ENCODE results near the gene SERPINA12. TPM values are rescaled to one million over a fixed set of nuclear protein-coding genes. Genes with fewer than 3 reads are reported as not detected.
A peak's percentile ranks its signal among the peaks of the same experiment; 100 is the strongest.

SERPINA12 gene
- total RNA-seq, 1 experiment from 2014 or later = not detected

DNA sequence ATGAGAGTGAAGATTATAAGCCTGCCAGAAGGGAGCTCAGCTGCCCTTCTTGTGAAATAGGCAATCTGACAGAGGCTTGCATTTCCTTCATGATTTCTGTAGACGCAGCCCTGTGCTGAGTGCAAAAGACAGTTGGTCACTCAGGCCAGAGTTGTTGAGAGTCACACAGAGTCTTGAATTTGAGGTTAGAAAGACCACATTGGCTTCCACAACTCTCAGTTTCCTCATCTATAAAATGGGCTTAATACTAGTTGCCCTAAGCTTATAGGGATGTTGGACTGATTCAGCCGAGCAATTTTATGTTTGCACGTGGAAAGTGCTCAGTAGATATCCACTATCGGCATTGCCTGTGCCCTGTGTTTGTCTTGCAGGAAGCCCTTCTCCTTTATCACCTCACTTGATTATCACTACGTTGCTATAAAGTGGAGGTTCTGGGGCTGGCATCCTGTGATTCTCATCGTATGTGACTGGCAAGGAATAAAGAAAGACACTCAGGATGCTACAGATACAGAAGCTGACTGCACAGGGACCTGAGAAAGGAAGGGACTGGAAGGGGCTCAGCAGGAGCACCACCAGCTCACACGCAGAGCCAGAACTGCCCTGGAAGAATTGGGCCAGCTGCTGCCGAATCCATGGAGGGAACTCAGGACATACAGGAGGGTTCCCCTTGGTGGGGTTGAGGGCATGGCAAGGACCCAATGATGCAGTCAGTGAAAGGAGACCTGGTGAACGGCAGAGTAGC is 32.1 kb upstream of the SERPINA12 start:
- Histone ChIP-seq H3K36me3 (no peaks in the 10 kb centered on the region), H3K9me3 (no peaks in the 10 kb centered on the region)

DNA sequence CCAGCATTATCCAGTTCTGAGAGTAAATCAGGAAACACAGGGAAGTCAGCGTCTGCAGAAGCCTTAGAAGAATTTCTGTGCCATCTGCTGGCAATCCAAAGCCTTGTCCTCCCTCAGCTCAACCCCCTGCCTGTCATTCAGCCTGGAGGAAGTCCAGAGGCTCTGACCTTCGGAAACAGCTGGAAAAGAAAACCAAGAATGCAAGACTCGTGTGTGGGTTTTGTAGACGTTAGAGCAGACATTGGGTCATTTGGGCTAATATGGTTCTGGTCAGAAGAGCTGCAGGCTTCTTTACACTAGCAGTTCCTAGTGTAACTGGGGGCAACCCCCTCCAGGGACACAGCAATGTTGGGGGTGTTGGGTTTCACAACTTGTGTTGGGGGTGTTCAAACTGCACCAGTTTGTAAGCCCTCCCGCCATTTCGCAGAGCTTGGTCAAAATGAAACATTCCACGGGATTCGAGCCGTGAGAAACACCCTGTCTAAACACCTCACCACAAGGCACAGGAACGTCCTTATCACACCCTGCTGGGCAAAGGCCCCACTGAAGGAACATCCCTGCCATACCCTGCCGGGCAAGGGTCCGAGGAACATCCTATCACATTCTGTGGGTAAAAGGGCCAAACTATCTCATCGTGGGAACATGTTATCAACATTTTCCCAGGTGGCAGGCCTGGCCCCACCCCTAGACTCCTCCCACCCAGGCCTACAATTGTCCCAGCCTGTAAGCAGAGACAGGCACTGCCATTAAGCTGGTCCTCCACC is 30.9 kb upstream of the SERPINA12 start:
- Histone ChIP-seq H3K36me3 (no peaks in the 10 kb centered on the region), H3K9me3 (no peaks in the 10 kb centered on the region), H3K4me3 (no peak overlapping the region), H3K27me3 (no peaks in the 10 kb centered on the region)
- DNase-seq = no peak

More for the DNA sequence above, 32.1 kb upstream of the SERPINA12 start:
- no peak overlapping the region for H3K4me3 ChIP-seq
- no peak for DNase-seq
- H3K27me3 ChIP-seq = no peaks in the 10 kb centered on the region

DNA sequence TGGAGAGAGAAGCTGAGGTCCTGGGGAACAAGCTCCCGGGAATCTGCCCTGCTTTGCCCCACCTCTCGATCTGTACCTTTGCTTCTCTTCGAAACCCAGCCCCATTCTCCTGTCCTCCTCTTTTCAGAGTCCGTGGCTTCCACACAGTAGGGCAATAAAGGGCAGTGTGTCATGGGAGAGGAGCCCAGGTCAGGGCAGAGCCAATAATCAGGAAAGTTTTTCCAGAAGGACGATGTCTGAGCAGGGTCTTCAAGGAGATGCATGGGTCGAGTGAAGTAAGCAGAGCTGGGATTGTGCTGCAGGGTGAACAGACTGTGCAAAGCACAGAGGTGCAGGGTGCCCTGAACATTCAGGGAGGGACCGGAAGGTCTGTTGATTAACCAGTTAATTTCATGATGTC is 29.9 kb upstream of the SERPINA12 start:
- no peaks in the 10 kb centered on the region for H3K27me3 ChIP-seq
- H3K36me3 ChIP-seq = no peaks in the 10 kb centered on the region
- no peaks in the 10 kb centered on the region for H3K9me3 ChIP-seq
- H3K4me3 ChIP-seq = no peak overlapping the region
- DNase-seq = no peak

DNA sequence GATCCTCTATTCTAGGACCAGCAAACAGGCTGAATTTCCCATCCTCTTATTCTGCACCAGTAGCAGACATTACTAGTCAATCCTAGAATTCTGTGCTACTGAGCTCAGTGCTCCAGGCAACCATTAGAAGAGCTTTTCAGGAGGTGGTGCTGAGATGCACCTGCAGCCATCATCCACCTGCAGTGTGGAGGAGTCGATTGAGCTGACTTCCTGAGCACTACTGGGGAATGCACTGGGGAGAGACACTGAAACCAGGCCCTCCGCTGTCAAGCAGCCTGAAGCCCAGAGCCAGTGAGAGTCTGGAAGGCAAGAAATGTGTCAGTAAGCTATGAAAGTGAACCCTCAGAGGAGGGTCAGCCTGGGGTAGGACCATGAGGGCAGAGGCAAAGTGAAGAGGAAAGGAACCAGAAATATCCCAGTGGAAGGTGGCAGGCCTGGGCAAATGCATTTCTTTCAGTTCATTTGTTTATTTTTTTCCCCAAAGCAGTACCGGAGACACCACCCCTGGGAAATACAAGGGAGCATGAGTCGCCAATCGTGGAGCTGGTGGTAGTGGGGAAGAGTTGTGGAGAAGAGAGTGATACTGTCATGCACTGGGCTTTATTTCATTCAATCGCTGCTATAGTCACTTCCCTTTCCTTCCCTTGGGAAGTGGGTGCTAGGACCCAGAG is 28.9 kb upstream of the SERPINA12 start:
- Histone ChIP-seq H3K27me3 (no peaks in the 10 kb centered on the region), H3K4me3 (no peak overlapping the region), H3K36me3 (no peaks in the 10 kb centered on the region), H3K9me3 (no peaks in the 10 kb centered on the region)
- no peak for DNase-seq

DNA sequence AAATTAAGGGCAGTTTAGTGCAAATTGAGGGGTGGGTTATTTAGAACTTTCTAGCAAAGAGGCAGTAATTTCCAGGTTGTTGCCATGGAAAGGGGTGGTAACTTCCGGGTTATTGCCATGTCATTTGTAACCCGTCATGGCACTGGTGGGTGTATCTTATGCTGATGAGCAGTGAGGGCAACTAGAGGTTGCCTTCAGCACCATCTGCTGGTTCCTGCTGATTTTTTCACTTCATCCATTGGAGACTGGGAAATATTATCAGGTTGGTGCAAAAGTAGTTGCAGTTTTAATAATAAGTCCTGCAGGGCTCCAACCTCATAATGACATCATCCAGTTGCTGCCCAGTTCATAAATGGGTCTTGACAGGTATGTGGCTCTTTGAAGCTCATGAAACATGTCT is 27.6 kb upstream of the SERPINA12 start:
- peak; percentile 13 for DNase-seq
- Histone ChIP-seq H3K9me3 (no peaks in the 10 kb centered on the region), H3K4me3 (no peak overlapping the region), H3K36me3 (no peaks in the 10 kb centered on the region), H3K27me3 (no peaks in the 10 kb centered on the region)

DNA sequence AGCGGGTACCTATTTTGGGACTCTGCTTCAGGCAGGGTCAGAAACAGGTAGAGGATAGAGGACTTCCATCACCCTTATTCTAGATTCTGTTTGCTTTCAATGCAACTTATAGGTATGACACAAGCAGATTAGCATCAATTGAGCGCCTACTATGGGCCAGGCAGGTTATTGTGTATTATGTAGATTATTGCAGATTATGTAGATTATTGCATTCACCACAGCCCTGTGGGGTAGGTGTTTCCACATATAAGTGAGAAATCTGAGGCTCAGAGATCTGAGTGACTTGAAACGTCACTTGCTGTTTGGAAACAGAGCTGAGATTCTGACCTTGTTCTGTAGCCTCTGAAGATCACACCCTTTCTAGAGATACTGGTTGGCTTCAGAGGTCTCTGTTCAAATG is 26.2 kb upstream of the SERPINA12 start:
- H3K36me3 ChIP-seq = no peaks in the 10 kb centered on the region
- H3K4me3 ChIP-seq = no peak overlapping the region
- no peaks in the 10 kb centered on the region for H3K27me3 ChIP-seq
- H3K9me3 ChIP-seq = no peaks in the 10 kb centered on the region
- no peak for DNase-seq

DNA sequence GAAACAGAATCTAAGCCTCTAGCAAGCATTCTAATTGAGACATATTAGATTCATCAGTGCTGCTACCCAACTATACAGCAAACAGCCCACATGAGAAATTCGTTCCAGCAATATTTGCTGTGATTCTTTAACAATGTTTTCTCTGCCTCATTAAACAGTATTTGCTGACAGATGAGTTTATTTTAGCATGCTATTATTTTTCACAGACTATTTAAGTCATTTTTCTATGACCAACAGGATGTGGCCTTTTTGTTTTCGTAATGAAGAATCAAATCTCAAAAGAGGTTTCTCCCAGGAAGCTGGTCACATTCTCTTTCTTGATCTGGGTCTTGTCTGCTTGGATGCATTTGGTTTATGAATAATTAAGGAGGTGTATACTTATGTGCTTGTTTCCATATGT is 23.2 kb upstream of the SERPINA12 start:
- no peak for DNase-seq
- Histone ChIP-seq H3K36me3 (no peaks in the 10 kb centered on the region), H3K4me3 (no peak overlapping the region), H3K9me3 (no peaks in the 10 kb centered on the region), H3K27me3 (no peaks in the 10 kb centered on the region)

DNA sequence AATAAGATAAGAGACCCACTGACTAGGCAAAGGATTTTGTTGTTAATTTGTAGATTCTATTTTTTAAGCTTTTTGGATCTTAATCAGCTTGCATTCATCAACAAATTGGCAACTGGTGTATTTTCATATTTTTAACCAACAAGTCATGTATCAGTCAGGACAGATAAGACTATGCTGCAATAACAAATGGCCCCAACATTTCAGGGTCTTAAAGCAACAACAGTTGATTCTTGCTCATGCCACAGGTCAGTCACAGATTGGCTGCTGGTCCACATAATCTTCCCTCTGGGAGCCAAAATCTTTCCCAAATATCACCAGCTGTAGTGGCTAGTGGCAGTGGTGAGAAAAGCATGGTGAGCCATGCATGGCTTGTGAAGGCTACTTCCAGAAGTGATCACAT is 21.9 kb upstream of the SERPINA12 start:
- no peak overlapping the region for H3K4me3 ChIP-seq
- no peaks in the 10 kb centered on the region for H3K36me3 ChIP-seq
- H3K9me3 ChIP-seq = no peaks in the 10 kb centered on the region
- H3K27me3 ChIP-seq = no peaks in the 10 kb centered on the region
- no peak for DNase-seq

DNA sequence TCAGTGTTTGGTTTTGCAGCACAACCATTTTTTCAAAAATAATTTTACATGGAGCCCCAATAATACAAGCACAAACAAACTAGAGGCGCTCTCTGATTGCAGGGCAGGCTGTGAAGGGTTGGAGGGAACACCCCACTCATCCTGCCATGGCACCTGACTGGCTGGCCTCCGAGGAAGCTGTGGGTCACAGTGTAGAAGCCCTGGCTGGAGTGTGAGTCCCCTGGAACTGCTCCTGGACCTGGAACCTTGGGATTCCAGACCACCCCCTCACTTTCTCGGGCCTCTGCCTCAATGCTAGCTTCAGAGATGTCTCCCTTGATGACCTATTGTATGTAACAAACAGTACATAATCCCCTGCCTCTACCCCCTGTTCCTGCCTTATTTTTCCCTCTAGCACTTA is 14.8 kb upstream of the SERPINA12 start:
- H3K9me3 ChIP-seq = no peaks in the 10 kb centered on the region
- no peak overlapping the region for H3K4me3 ChIP-seq
- no peaks in the 10 kb centered on the region for H3K36me3 ChIP-seq
- DNase-seq = no peak
- no peaks in the 10 kb centered on the region for H3K27me3 ChIP-seq

DNA sequence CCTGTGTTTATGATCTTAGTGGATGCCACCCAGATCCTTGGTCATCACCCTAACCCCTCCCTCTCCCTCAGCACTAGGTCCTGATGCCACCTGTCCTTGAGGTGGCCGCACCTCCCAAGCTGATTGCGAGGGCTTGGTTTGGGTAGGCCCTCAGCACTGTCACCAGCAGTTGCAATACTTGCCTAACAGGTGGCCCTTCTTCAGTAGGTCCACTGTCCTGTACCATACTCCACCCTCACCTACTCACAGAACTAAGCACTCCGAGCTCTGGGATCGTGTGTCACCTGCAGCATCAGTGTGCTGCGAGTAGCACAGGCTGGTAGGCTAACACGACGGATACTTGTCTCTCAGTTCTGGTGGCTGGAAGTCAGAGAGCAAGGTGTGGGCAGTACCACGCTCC is 14.0 kb upstream of the SERPINA12 start:
- H3K27me3 ChIP-seq = no peaks in the 10 kb centered on the region
- no peak overlapping the region for H3K4me3 ChIP-seq
- no peaks in the 10 kb centered on the region for H3K9me3 ChIP-seq
- H3K36me3 ChIP-seq = no peaks in the 10 kb centered on the region
- DNase-seq = no peak

DNA sequence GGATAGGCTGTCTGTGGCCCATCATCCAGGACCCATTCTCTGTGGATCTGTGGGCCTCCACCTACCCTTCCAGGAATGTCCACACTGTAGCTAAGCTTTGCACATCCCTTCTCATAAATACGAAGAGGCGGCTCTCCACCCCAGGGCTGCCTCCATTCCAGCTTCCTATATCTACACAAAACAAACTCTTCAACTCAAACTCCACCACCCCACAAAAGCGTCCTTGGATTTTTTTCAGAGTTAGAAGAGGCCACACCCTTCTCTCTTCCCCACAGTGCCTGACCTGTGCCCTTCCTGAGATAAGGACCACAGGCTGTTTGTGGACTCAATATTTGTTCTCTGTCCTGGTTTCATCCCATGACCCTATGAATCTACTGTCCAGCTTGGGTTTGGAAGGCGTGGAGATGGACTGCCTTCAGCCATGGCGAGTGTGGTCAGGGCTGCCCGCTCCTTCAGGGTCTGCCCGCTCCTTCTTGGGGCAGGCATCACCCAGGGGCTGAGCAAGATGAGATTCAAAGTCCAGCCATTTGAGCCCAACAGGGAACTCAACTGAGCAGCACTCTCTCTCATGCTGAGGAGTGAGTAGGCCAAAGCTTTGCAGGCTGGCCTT is 13.0 kb upstream of the SERPINA12 start:
- Histone ChIP-seq H3K27me3 (no peaks in the 10 kb centered on the region), H3K36me3 (no peaks in the 10 kb centered on the region), H3K9me3 (no peaks in the 10 kb centered on the region), H3K4me3 (no peak overlapping the region)
- no peak for DNase-seq

DNA sequence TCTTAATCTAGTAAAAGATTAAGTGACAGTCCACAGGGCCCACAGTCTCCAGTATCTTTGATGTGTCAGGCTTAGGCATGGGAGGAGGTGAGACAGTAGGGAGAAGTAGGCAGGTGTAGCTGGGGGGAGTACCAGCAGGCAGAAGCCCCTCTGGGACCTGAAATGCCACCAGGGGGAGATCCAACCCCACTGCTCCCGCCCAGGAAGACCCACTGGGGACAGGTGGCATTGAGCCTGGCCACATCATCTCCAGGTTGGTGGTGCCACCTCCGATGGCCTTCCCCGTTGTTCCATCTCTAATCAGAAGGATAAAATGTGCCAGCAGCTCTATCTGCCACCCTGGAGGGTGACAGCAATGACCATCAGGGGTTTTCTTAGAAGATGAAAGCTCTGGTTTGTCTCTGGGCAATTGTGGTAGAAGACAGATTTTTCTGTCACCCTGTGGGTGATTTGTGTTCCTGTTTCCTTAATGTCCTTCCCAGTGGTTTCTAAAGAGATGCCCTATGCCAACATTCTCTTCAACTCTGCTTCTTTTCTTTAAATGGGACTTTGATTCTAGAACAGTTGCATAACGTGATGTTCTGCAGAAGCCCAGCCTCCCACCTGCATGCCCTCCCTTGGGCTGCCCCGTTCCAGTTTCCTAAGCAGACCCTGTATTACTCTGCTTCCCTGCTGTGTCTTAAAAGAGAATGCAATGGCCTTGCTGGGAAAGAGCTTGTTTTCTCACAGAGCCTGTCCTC is 12.3 kb upstream of the SERPINA12 start:
- Histone ChIP-seq H3K36me3 (no peaks in the 10 kb centered on the region), H3K9me3 (no peaks in the 10 kb centered on the region), H3K27me3 (no peaks in the 10 kb centered on the region), H3K4me3 (no peak overlapping the region)
- no peak for DNase-seq

DNA sequence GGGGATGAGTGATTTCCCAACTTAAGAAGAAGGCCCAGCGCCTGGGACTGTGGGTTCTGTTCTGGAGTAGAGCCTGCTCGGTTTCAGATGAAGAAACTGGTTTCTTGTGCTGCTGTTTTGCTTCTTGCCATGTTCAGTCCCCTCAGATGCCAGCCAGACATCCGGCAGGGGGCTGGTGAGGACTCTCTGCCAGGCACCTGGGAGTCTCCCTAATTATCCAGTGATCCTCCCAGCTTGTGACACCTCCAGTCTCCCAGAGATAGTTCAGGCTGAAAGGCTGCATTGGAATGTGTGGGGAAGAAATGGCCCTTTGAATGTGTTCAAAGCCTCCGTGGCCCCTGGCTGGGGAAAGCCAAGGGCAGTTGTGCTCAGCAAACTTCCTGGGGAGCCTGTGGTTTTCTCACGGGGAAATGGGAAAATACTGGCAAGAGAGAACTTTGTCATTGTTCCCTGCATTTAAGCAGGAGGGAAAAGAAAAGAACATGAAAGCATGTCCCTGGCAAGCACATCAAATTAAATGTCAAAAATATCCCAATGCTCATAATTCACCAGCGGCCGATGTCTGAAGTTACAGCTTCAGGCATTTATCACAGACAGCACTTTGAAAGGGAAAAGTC is 8.5 kb upstream of the SERPINA12 start:
- H3K4me3 ChIP-seq = no peak overlapping the region
- no peak for DNase-seq
- no peaks in the 10 kb centered on the region for H3K36me3 ChIP-seq
- no peaks in the 10 kb centered on the region for H3K27me3 ChIP-seq
- H3K9me3 ChIP-seq = no peaks in the 10 kb centered on the region

DNA sequence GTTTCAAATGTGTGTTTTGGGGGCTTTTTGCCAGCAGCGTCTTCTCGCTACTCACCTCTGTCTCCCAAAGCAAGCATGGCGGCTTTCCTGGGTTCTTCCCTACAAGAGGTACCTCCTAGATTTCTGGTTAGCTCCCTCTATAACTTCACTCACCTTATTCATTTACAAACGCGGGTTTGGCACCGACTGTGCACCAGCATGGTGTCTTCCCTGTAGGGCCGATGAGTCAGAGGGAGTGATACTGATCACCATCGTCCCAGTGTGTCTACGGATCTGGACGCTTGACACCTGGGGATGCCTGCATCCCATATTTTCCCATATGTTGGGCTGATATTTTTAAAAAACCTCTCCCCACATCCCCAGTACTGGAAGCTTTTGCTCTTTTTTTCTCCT is 8.0 kb upstream of the SERPINA12 start:
- Histone ChIP-seq H3K36me3 (no peaks in the 10 kb centered on the region), H3K4me3 (no peak overlapping the region), H3K27me3 (no peaks in the 10 kb centered on the region), H3K9me3 (no peaks in the 10 kb centered on the region)
- no peak for DNase-seq

DNA sequence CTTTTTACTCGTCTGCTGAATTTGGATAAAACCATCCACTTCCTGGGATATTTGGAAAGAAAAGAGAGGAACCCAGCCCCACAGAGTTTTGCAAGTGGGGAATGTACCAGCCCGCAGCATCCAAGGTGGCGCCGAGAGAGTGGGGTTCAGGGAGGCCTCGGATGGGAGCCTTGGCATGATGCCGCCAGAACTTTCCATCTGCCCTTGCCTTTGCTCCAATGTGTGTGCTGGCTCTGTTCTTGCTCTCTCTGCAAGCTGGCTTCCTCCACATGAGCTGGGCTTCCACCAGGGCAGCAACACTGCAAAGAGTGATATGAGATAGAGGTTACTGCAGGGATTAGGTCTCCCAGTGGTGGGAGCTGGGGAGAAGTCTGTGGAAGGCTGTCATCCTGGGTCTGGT is 6.6 kb upstream of the SERPINA12 start:
- no peaks in the 10 kb centered on the region for H3K9me3 ChIP-seq
- no peak for DNase-seq
- no peak overlapping the region for H3K4me3 ChIP-seq

DNA sequence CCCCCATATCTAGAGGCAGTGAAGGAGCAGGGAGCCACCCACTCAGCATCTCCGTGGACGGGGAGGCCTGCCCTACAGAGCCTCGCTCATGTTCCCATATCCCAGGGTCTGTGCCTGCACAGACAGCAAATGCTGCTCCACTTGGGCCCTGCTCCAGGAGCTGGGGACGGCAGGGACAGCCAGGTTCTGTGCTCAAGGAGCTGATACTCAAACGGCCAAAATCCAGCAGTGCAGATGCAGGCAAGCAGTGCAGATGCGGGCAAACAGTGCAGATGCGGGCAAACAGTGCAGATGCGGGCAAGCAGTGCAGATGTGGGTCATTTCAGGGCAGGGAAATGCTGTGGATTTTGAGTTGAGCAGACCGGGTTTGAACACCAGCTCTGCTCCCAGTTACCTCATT is 6.2 kb upstream of the SERPINA12 start:
- Histone ChIP-seq H3K4me3 (no peak overlapping the region), H3K9me3 (no peaks in the 10 kb centered on the region), H3K36me3 (no peaks in the 10 kb centered on the region), H3K27me3 (no peaks in the 10 kb centered on the region)
- DNase-seq = no peak

More for the DNA sequence above, 6.6 kb upstream of the SERPINA12 start:
- no peaks in the 10 kb centered on the region for H3K36me3 ChIP-seq
- H3K27me3 ChIP-seq = no peaks in the 10 kb centered on the region

Data from MG63 (cell line).